ENCODE data around the gene TEX52.

Gene TEX52

DNA sequence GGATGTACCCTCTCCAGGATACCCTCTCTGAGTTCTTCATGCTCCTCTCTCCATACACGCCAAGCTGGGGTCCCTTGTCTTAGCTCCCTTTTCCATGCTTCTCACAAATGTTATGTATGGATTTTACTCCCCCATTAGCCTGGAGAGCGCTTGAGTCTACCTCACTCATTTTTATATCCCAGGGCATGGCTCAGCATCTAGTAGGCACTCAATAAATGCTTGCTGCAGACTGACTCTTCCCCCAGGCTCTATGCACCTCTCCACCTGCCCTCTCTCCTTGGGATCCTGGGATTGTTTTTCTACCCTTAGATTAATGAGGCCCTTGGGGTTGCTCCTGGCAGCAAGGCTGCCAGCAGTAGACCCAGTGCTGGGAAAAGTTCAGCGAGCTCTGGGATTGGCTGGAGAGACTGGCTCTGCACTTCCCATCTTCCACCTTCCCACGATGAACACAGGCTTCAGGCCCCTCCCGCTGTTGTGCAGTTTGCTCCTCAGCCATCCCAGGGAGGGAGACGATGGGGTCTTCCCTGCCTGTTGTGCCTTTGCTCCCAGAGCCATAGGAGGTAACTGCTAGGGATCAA, 24.2 kb downstream of the TEX52 start:
- DNase-seq (ENCODE audit: low spot score), result no peak

DNA sequence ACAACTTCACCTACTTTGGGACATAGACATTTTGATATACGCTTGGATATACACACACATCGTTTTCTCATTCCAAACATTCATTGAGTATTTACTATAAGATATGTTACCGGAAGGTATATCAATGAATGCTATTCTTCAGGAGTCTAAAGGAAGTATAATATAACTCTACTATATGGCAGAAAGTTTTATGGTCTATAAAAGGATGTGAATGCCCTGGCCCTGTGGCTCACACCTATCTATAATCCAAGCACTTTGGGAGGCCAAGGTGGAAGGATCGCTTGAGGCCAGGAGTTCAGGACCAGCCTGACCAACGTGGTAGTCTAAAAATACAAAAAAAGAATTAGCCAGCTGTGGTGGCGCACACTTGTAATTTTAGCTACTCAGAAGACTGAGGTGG, 27.6 kb downstream of the TEX52 start:
- no peak for DNase-seq (ENCODE audit: low spot score)

DNA sequence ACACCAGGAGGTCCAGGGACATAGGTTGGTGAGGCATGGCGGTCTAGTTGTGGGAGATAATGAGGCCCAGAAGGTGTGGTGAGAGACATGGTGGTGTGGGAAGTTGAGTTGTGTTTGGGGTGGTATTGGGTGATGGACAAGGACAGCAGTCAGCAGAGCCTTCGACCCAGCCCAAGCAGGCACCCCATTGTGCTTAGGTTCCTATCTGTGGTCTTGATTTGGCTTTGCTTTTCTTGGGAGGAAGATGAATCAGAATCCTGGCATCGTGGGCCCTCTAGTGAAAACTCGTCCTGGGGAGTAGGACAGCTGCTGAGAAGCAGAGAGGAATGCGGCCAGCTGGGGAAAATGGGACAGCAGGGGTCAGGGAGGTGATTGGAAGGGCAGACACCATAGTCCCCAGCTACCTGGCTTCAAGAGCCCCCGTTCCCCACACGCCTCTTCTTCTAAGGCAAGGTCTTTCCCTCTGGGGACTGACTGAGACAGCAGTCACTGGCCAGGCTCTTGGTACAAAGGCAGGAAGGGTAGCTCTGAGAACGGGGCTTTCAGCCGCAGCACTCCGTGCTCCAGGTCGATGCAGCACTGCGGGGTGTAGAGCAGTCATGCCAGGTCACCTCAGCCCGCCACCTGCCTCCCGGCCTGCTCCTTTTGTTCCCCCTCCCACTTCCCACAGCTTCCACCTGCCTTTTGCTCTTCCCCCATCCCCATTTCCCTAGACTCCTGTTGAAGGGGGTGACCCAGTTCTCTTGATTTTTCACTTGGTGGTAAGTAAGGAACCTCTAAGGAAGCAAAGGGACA, 29.9 kb downstream of the TEX52 start:
- DNase-seq (ENCODE audit: low spot score), result no peak

DNA sequence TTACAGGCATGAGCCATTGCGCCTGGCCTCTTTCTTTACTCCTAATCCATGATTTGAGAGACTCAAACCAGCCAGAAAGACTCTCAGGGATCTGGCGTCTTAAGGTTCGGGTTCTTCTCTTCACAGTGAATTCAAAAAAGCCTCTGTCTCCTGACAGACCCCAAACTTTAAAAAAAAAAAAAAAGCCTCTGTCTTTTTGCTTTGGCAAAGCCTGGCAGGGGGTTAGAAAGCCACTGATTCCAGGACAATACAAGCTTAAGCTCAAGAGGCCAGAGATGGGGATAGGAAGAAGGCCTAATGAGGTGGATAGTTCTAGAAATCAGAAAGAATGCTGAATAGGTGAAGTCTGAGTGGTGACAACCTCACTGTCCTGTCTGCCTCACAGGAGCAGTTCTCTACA, 30.8 kb downstream of the TEX52 start:
- DNase-seq (ENCODE audit: low spot score), result no peak

DNA sequence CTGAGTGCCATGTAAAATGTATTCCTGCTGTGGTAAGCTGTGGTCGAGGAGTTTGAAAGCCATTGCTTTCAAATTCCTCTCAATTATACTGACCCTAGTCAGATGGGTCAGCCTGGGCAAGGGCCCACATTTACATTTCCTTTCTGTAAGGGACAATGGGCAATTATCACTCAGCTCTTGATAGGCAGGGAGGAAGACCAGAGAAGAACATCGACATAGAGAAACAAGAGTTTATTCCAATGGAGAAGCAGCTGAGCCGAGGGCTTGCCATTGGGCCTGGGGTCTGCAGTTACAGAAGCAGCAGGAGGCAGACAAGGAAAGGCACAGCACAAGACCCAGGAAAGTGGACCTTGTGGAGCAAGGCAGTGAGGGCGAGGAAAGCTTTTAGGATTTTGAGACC, 31.7 kb downstream of the TEX52 start:
- no peak for DNase-seq (ENCODE audit: low spot score)

DNA sequence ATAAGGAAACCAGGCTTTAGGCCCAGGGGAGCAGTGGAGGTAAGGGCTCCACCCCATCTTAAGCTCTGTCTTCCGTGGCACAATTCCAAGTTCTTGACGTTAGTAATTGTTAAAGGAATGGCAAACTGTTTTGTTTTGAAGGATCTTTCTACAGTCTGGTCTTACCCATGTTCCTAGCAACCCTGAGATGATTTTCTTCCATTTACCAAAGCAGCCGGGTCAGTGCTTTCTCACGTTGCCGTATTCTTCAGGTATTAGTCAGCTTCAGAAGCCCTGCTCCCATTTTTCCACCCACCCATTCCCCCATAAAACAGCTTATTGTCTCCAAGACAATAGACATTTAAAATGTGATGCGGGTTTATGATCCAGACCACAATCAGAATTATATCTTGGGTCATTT, 32.3 kb downstream of the TEX52 start:
- no peak for DNase-seq (ENCODE audit: low spot score)

DNA sequence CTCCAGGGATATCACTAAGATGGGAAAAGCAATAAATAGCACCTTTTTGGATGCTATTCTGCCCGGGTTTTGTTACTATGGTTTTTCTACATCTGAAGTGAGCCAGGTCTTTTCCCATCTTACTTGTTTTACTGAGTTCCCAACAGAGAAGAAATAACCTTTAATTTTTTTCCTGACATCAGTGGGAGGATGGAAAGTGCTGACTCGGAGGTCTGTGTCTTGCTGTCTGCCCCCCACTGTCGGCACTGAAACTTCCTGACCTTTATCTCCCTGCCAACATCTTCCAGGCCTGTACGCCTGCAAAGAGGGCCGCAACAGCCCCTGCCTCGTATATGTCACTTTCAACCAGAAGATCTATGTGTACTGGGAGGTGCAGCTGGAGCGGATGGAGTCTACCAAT, 33.4 kb downstream of the TEX52 start:
- DNase-seq (ENCODE audit: low spot score), result no peak

DNA sequence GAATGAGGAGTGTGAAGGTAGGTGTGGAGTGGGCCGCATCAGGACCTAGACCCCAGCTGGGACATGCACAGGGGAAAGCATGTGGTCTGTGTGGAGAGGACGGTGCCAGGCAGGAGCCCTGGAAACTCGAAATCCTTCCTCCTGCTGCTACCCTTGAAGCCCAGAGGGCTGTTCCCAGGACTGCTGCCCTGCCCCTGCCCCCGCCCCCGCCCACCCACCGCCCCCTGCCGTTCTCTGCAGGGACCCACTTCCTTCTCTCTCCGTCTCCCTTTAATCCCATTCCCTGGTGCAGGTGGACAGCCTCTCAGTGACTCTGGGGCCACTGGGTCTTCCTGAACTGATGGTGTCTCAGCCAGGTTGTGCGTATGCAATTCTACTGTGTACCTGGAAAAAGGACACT, 36.4 kb downstream of the TEX52 start:
- no peak for DNase-seq (ENCODE audit: low spot score)

DNA sequence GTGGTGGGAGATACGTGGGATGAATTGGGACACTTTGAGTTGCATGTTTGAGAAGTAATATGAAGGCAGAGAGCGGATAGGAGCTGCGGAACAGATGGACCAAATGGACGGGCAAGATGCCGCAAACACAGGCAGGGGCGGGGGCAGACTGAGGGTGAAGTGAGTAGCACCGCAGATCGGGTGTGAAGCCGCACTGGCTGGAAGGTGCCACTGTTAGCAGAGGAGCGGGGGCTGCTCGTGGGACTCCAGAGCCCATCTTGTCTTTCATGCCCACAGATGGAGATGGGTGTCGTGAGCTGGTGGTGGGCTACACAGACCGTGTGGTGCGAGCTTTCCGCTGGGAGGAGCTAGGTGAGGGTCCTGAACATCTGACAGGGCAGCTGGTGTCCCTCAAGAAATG, 37.0 kb downstream of the TEX52 start:
- no peak for DNase-seq (ENCODE audit: low spot score)

DNA sequence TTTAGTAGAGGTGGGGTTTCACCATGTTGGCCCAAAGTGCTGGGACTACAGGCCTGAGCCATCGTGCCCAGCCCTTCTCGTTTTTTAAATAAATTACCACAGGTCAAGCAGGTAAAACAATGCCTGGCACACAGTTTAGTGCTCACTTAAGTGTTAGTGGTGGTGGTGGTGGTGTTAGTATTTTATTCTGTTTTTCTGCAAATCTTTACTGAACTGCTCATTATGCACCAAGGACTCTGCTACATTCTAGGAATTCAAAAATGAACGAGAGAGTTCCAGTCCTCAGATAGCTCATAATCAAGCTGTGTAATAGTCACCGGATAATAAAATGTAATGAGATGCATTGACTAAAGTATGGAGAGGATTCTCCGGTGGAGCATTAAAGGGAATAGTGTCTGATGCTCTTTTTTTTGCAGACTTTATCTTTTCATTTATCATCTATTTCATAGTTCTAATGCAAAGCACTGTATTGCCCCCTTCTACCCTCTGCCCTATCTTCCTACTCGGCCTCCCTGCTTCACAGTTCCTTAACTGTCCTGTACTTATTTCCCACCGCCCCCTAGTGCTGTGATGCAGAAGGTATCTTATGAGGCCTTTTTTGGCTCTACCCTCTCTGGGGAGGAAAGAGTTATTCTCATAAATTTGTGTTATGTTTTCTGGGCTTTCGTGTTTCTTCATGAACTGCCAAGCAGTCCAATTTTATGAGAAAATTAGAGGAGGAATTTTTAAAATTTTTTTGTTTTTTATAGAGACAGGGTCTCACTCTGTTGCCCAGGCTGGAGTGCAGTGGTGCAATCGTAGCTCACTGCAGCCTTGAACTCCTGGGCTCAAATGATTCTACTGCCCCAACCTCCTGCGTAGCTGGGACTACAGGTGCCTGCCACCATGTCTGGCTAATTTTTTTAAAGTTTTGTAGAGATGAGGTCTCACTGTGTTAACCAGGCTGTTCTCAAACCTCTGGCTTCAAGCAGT, 43.3 kb downstream of the TEX52 start:
- peak; percentile 69 for DNase-seq (ENCODE audit: low spot score)

DNA sequence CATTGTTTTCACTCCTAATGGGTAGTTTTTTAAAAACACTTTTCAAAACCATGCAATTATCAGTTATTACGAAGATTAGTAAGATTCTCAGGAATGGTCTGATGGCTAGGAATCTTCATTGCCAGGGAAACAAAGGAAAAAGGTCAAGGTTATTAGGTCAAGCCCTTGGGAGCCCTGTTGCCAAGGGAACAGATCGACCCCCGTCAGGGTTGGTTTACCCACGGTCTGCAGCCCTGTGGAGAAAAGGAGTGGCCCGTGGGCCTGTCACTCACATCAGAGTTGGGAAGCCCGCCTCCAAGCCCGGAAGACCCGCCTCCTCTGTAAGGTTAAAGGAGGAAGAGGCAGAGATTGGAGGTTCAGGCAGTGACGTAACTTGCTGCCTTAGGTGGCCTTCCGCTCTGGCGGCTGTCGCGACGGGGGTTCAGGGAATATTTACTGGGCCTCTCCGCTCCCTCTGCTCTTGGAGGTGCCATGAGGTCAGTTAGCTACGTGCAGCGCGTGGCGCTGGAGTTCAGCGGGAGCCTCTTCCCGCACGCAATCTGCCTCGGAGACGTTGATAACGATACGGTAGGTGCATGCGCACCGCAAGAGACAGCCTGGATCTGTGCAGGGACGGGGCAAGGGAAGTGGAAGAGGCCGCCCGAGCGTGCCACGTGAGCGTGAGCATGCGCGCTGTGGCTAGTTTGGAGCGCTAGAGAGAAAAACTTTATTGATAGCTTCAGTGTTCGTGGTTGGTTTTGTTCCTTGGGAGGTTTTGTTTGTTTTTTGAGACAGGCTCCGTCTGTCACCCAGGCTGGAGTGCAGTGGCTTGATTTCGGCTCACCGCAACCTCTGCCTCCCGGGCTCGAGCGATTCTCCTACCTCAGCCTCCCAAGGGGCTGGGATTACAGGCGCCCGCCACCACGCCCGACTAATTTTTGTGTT, 44.3 kb downstream of the TEX52 start, which contains the start of gene ITFG2:
ITFG2 (plus strand) TSS at position 379 of the 924 bp plus-strand sequence; CDS start at position 472, 93 bp downstream.
- peak; percentile 95 for DNase-seq (ENCODE audit: low spot score)

DNA sequence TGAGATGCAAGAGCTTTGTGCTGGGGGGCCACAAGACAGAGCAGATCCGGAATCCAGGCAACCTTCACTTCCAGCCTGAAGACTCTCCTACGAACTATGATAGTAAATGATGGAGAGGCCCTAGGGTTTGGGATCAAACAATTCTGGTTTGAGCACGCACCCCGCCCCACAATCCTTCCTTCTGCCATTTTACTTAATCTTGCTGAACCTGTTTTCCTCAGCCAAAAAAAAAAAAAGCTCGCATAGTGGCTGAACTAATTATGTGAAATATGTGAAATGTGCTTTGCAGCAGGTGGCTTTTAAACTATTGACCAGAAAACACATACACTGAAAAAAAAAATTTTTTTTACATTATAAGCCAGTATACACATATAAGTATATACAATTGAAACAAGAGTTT, 45.0 kb downstream of the TEX52 start:
- no peak for DNase-seq (ENCODE audit: low spot score)

DNA sequence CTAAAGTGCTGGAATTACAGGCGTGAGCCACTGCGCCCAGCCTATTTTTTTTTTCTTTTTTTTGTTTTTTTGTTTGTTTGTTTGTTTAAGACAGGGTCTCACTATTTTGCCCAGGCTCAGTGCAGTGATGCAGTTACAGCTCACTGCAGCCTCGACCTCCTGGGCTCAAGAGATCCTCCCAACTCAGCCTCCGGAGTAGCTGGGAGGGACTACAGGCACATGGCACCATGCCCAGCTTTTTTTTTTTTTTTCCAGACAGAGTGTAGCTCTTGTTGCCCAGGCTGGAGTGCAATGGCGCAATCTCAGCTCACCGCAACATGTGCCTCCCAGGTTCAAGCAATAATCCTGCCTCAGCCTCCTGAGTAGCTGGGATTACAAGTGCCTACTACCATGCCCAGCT, 50.1 kb downstream of the TEX52 start:
- DNase-seq (ENCODE audit: low spot score), result no peak

DNA sequence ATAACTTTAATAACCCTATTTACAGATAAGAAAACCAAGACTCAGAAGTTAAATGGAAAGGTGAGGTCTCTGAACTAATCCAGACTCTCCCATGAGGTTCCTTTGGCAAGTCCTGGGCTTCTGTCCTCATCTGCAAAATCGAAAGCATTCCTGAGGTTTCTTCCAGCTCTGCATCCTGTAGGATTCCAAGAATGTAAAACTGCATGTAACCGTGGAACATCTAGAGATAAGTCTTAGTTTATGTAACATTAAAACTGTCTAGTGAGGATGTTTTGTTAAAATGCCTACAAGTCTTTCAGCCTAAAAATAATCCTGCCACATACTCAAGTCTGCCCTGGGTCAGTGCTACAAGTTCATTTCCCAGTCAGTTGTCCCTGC, 51.7 kb downstream of the TEX52 start:
- DNase-seq (ENCODE audit: low spot score), result no peak

DNA sequence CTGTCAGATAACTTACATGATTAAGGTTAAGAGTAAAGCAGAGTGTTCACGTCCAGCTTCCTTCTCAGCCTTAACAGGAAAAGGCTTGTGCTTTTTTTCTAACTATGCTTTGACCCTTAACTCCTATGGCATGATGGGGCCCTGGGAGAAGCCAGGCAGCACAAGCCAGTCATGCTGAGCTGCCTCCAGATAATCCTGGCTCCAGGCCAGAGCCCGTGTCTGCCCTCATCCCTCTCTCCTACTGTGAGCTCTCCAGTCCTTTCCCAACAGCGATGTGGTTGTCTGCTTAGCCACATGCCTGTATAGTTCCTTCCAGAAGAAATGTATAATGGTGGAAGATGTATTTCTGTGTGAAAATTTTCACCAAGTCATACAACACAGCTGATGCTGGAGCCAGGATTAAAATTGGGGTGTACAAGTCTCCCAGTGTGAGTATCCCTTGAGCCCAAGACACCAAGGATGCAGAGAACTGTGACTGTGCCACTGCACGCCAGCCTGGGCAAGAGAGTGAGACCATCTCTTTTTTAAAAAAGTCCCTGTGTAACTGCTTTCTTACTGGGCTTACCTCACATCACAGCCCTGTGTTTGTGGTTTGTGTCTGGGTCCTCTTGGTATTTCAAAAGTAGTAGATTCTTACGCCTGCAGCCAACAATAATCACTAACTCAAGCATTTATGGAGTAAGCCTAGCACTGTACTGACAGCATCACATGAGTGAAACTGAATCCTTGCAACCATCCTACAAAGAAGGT, 52.3 kb downstream of the TEX52 start:
- DNase-seq (ENCODE audit: low spot score), result peak; percentile 50

DNA sequence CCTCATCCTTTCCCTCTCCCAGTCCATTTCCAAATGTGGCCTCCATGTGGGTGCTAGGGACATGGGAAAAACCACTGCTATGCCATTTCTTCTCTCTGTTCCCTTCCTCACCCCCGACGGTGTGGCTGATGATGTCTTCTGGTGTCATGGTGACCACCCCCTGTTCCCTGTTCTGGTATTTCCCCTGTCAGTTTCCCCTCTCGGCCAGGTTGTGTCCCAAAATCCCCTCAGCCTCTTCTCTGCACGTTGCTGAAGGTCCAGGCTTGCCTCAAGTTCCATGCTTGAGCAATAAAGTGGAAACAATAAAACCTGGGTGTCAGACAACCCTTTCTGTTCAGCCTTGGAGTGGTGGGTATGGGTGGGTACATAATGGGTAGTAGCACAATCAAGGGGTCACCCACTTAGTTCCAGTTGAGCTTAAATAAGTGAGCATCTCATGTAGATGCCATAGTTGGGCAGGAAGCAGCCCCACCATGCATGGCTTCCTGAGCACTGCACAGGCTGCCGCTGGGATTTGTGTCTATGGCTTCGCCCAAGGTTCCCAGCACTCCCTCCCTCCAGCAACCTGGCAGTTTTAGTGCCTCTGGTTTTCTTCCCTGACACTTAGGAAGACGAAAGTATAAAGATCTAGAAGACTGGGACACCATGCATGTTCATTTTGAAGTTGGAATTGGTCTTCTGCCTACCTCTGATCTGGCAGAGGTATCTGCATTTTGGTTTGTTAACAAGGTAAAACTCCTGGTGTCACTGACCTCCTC, 53.0 kb downstream of the TEX52 start:
- no peak for DNase-seq (ENCODE audit: low spot score)

DNA sequence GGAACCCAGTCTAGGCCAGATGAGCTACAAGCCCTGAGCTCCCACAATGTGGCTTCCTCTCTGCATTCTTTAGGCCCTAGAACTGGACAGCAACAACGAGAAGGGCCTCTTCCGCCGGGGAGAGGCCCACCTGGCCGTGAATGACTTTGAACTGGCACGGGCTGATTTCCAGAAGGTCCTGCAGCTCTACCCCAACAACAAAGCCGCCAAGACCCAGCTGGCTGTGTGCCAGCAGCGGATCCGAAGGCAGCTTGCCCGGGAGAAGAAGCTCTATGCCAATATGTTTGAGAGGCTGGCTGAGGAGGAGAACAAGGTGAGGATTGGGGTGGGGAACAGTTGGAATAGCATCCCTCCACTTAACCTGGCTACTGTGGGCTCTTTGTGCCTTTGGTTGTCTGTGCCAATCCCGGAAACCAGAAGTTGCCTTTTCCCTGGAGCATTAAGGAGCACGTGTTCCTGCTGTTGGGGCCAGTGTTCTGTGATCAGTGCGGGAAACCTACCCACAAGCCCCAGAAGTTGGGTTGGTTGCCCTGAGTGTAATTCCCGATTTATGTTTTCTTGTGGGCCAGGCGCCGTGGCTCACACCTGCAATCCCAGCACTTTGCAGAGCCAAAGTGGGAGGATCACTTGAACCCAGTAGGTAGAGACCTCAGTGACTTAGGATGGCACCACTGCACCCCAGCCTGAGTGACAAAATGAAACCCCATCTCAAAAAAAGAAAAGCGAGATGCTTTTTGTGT, 55.6 kb downstream of the TEX52 start:
- DNase-seq (ENCODE audit: low spot score), result no peak

DNA sequence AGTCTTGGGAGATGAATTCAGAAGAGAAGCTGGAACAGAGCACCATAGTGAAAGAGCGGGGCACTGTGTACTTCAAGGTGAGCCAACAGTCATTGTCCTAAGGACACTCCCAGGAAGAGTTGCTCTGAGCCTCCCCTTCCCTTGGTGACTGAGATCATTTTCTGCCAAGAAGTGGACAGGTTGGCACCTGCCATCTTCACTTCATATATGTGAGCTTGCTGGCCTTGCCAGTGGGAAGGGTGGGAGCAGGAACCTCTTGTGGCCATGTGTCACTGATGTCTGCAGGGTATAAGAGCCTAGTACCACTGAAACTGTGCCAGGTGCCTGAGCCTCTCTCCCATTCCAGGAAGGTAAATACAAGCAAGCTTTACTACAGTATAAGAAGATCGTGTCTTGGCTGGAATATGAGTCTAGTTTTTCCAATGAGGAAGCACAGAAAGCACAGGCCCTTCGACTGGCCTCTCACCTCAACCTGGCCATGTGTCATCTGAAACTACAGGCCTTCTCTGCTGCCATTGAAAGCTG, 56.7 kb downstream of the TEX52 start:
- no peak for DNase-seq (ENCODE audit: low spot score)
